Measurements from ENCODE around the gene B4GALT1.
"Not testable (repeated sequence)": the region's sequence is repeated elsewhere in the genome, so short reads cannot be mapped to it uniquely, and the experiment has no call there.

Gene B4GALT1

DNA sequence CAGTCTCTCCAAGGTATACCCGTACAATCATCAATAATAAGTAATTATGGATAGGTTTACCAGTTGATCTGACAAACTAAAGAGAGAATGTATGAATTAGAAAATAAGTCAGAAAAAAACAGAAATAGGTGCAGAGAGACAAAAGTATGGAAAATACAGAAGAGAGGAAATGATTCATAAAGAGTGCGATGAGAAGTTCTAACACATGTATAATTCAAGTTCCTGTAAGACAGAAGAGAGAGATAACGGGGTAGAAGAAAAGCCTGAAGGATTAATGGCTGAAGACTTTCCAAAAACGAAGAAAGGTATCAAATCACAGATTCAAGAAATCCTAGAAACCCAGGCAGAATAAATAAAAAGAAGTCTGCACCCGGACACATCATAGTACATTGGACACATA is 74.5 kb downstream of the B4GALT1 start:
- Histone ChIP-seq H3K9me3 (ENCODE audit: control insufficient read depth, low read length) (no peaks in the 10 kb centered on the region), H3K36me3 (ENCODE audit: control insufficient read depth, insufficient read depth, low read length) (no peaks in the 10 kb centered on the region)

DNA sequence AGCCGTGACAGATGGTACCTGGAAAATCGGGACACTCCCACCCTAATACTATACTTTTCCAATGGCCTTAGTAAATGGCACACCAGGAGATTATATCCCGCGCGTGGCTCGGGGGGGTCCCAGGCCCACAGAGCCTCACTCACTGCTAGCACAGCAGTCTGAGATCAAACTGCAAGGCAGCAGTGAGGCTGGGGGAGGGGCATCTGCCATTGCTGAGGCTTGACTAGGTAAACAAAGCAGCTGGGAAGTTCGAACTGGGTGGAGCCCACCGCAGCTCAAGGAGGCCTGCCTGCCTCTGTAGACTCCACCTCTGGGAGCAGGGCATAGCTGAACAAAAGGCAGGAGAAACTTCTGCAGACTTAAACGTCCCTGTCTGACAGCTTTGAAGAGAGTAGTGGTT is 81.5 kb downstream of the B4GALT1 start:
- not testable (repeated sequence) for H3K27me3 ChIP-seq (ENCODE audit: control insufficient read depth, insufficient read depth, low read length); H3K9ac ChIP-seq (ENCODE audit: low read length); H3K4me3 ChIP-seq (ENCODE audit: low read length); H3K9me3 ChIP-seq (ENCODE audit: control insufficient read depth, low read length); H3K36me3 ChIP-seq (ENCODE audit: control insufficient read depth, insufficient read depth, low read length)
- peaks cover 23% of the 10 kb centered on the region for H3K4me1 ChIP-seq (ENCODE audit: control insufficient read depth, insufficient read depth, low read length)

More for the DNA sequence above, 74.5 kb downstream of the B4GALT1 start:
- Histone ChIP-seq H3K4me3 (ENCODE audit: low read length) (no peak overlapping the region), H3K27me3 (ENCODE audit: control insufficient read depth, insufficient read depth, low read length) (no peaks in the 10 kb centered on the region), H3K9ac (ENCODE audit: low read length) (no peak overlapping the region), H3K4me1 (ENCODE audit: control insufficient read depth, insufficient read depth, low read length) (no peaks in the 10 kb centered on the region)

- Histone ChIP-seq H3K9ac (ENCODE audit: low read length) (peak overlapping the region; percentile 2), H3K4me1 (ENCODE audit: control insufficient read depth, insufficient read depth, low read length) (peaks cover 23% of the 10 kb centered on the region), H3K36me3 (ENCODE audit: control insufficient read depth, insufficient read depth, low read length) (no peaks in the 10 kb centered on the region), H3K9me3 (ENCODE audit: control insufficient read depth, low read length) (no peaks in the 10 kb centered on the region), H3K4me3 (ENCODE audit: low read length) (no peak overlapping the region), H3K27me3 (ENCODE audit: control insufficient read depth, insufficient read depth, low read length) (no peaks in the 10 kb centered on the region)
Observed at GRCh38 chr9:33082538-33083326, 84.4 kb downstream of the B4GALT1 start.

DNA sequence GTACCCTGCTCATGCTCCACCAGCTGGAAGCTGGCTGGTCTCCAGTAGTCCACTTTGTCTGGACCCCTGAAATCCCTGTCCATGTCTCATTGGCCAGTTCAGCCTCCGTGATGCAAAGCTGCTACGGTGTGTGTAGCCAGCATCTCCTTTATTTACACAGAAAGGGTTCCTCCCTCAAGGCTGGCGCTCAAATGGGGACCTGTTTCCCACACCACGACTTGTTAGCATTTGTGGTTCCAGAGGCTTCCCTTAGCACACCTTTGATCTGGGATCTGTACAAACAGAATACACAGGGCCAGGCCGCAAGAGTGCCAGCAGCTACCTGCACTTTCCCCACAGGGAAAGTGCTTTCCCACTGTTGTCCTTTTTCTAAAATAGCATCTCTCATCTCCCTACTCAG is 85.0 kb downstream of the B4GALT1 start:
- Histone ChIP-seq H3K4me1 (ENCODE audit: control insufficient read depth, insufficient read depth, low read length) (peaks cover 23% of the 10 kb centered on the region), H3K9ac (ENCODE audit: low read length) (no peak overlapping the region), H3K4me3 (ENCODE audit: low read length) (no peak overlapping the region), H3K27me3 (ENCODE audit: control insufficient read depth, insufficient read depth, low read length) (no peaks in the 10 kb centered on the region), H3K36me3 (ENCODE audit: control insufficient read depth, insufficient read depth, low read length) (no peaks in the 10 kb centered on the region), H3K9me3 (ENCODE audit: control insufficient read depth, low read length) (no peaks in the 10 kb centered on the region)

DNA sequence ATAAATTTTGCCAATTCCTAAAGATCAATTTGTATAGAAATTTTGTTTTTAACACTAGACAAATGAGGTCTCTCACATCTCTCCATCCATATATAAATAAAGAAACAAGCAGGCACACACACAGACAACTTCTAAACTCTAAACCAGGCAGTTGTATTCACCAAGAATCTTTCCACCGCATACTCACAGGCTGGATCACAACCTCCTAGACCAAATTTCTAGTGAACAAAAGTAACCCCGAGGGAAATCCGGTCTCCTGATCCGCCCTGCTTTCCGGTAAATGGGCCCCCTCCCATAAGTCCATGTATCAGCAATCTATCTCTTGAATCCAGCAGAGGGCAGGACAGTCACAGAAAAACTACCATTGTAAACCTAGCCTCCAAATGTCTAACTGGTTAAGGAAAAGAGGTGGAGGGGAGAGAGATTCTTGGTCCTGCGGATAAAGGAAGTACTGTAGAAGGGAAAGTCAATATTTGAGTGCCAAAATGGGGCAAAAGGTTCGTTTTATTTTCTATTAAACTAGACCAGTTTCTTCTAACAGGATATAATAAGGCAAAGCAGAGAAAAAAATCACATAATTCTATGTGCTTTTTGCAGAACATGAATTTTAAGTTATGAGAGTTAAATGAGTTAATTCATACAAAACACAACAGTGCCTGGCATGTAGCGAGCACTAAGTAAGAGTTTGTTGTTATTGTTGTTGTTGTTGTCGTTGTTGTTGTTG is 85.8 kb downstream of the B4GALT1 start:
- Histone ChIP-seq H3K9me3 (ENCODE audit: control insufficient read depth, low read length) (no peaks in the 10 kb centered on the region), H3K4me1 (ENCODE audit: control insufficient read depth, insufficient read depth, low read length) (peaks cover 23% of the 10 kb centered on the region), H3K27me3 (ENCODE audit: control insufficient read depth, insufficient read depth, low read length) (no peaks in the 10 kb centered on the region), H3K36me3 (ENCODE audit: control insufficient read depth, insufficient read depth, low read length) (no peaks in the 10 kb centered on the region), H3K9ac (ENCODE audit: low read length) (peak overlapping the region; percentile 50), H3K4me3 (ENCODE audit: low read length) (no peak overlapping the region)

- Histone ChIP-seq H3K4me3 (ENCODE audit: low read length) (no peak overlapping the region), H3K9me3 (ENCODE audit: control insufficient read depth, low read length) (no peaks in the 10 kb centered on the region), H3K36me3 (ENCODE audit: control insufficient read depth, insufficient read depth, low read length) (no peaks in the 10 kb centered on the region), H3K27me3 (ENCODE audit: control insufficient read depth, insufficient read depth, low read length) (no peaks in the 10 kb centered on the region), H3K9ac (ENCODE audit: low read length) (peak overlapping the region; percentile 50), H3K4me1 (ENCODE audit: control insufficient read depth, insufficient read depth, low read length) (peaks cover 29% of the 10 kb centered on the region)
Observed at GRCh38 chr9:33080534-33080933, 86.6 kb downstream of the B4GALT1 start.

GRCh38 chr9:33076046-33077004 is 90.8 kb downstream of the B4GALT1 start, which contains the start of gene SMU1:
Gene SMU1, minus strand, starts transcription at chr9:33076674. Its CDS starts 66 bp downstream, at chr9:33076608.
- peak within 1 kb of the TSS; percentile 76 for H3K4me3 ChIP-seq (ENCODE audit: low read length)
- no peaks in the 10 kb centered on the region for H3K27me3 ChIP-seq (ENCODE audit: control insufficient read depth, insufficient read depth, low read length)
- peaks cover 10% of the 10 kb centered on the region for H3K4me1 ChIP-seq (ENCODE audit: control insufficient read depth, insufficient read depth, low read length)
- no peaks in the 10 kb centered on the region for H3K9me3 ChIP-seq (ENCODE audit: control insufficient read depth, low read length)
- H3K9ac ChIP-seq (ENCODE audit: low read length), result peak within 1 kb of the TSS; percentile 85
- H3K36me3 ChIP-seq (ENCODE audit: control insufficient read depth, insufficient read depth, low read length), result no peaks in the 10 kb centered on the region

GRCh38 chr9:33068991-33069390 is 98.1 kb downstream of the B4GALT1 start:
- Histone ChIP-seq H3K9me3 (ENCODE audit: control insufficient read depth, low read length) (no peaks in the 10 kb centered on the region), H3K4me3 (ENCODE audit: low read length) (no peak overlapping the region), H3K27me3 (ENCODE audit: control insufficient read depth, insufficient read depth, low read length) (no peaks in the 10 kb centered on the region), H3K9ac (ENCODE audit: low read length) (no peak overlapping the region), H3K4me1 (ENCODE audit: control insufficient read depth, insufficient read depth, low read length) (no peaks in the 10 kb centered on the region), H3K36me3 (ENCODE audit: control insufficient read depth, insufficient read depth, low read length) (peaks cover 7% of the 10 kb centered on the region)

- H3K9ac ChIP-seq (ENCODE audit: low read length), result no peak overlapping the region
- no peaks in the 10 kb centered on the region for H3K27me3 ChIP-seq (ENCODE audit: control insufficient read depth, insufficient read depth, low read length)
- no peaks in the 10 kb centered on the region for H3K9me3 ChIP-seq (ENCODE audit: control insufficient read depth, low read length)
- H3K36me3 ChIP-seq (ENCODE audit: control insufficient read depth, insufficient read depth, low read length), result peaks cover 14% of the 10 kb centered on the region
- H3K4me1 ChIP-seq (ENCODE audit: control insufficient read depth, insufficient read depth, low read length), result no peaks in the 10 kb centered on the region
- H3K4me3 ChIP-seq (ENCODE audit: low read length), result no peak overlapping the region
Observed at GRCh38 chr9:33065157-33066076, 101.7 kb downstream of the B4GALT1 start.
